Uterus (tissue), 2 donors: ENCODE data around the gene SPESP1.
"Not testable (repeated sequence)": the region's sequence is repeated elsewhere in the genome, so short reads cannot be mapped to it uniquely, and the experiment has no call there.

Source experiments
- CTCF ChIP-seq, 4 experiments: fragments of 200-600 bp in 2 of 4; fragments of 450-650 bp in 2 of 4; sonication (generic) in 2 of 4; IDR thresholded peaks; one replicate each; pipeline ENCODE4 v1.5.1; 2016 to 2019; ENCODE audit warnings: antibody characterized with exemption in 4 of 4, mild to moderate bottlenecking in 2 of 4, moderate library complexity in 1 of 4
- POLR2A ChIP-seq, 2 donors: fragments of 450-650 bp; IDR thresholded peaks; one replicate each; pipeline ENCODE4 v1.6.1; 2016; ENCODE audit warnings: antibody characterized with exemption in 2 of 2, mild to moderate bottlenecking in 1 of 2, moderate library complexity in 1 of 2

GRCh38 chr15:68963719-68964118, 33.4 kb downstream of the SPESP1 start:
- TF ChIP-seq POLR2A, CTCF (IDR thresholded peaks at IDR 0.05): not testable (repeated sequence)
